22Rv1 (cell line): ENCODE results near the gene HDHD3.

ENCODE experiments used
- H3K27ac ChIP-seq: fragments of 450-650 bp; 2 replicates; pipeline ENCODE4 v1.5.1; 2017
- CTCF ChIP-seq: fragments of 450-650 bp; IDR thresholded peaks from 2 replicates; pipeline ENCODE4 v1.5.1; 2017; ENCODE audit warnings: mild to moderate bottlenecking
- ZFX ChIP-seq: fragments of 450-650 bp; IDR thresholded peaks from 2 replicates; pipeline ENCODE4 v1.6.1; 2017; ENCODE audit warnings: antibody characterized with exemption, borderline replicate concordance

Gene HDHD3

GRCh38 chr9:113359385-113359784, 17.4 kb downstream of the HDHD3 start:
- H3K27ac ChIP-seq, result no peak overlapping the region
- TF ChIP-seq ZFX (no peak), CTCF (no peak)

DNA sequence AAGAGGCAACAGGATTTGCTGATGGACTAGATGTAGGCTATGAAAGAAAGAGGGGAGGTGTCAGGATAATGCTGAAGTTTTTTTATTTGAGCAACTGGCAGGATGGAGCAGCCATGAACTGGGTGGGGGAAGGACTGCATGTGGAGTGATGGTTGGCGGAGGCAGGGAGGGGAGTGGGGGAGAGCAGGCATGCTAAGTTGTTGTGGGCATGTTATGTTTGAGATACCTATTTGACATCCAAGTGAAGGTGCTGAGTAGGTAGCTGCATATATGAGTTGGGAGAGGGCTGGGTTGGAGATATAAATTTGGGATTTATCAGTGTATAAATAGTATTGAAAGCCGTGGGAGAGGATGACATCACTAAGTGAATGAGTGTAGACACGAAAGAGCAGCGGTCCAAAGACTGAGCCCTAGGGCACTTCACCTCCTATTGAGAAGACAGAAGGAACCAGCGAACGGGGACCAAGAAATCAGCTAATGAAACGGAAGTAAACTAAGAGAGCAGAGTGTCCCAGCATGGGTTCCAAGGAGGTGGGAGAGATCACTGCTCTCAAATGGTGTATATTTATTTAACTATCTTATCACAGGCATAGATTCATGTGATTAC, 20.0 kb downstream of the HDHD3 start:
- TF ChIP-seq CTCF, result no peak
- TF ChIP-seq ZFX, result no peak
- no peak overlapping the region for H3K27ac ChIP-seq

DNA sequence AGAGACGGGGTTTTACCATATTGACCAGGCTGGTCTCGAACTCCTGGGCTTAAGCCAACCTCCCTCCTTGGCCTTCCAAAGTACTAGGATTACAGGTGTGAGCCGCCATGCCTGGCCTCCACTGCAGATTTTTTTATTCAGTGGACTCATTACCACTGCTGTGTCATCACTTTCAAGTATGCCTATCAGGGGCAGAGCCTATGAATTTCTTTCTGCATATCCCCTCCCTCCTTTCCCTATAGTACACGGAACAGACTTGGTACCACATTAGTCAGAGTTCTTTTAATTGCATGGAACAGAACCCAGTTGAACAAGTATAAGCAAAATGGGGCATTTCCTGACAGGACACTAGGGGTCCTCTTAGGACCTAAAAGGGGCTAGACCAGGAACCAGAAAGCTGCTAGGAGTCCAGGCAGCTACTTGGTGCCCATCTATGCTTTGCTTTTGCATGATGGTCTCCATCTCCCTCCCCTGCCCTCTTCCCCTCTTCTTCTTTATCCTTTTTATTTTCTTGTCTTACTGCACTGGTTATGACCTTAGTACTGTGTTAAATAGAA, 21.7 kb downstream of the HDHD3 start:
- no peak for TF ChIP-seq ZFX
- no peak for TF ChIP-seq CTCF
- no peak overlapping the region for H3K27ac ChIP-seq

- H3K27ac ChIP-seq, result no peak overlapping the region
- TF ChIP-seq CTCF (no peak), ZFX (no peak)
These were observed 24.4 kb downstream of the HDHD3 start for GRCh38 chr9:113352411-113352810.

- H3K27ac ChIP-seq, result no peak overlapping the region
- no peak for TF ChIP-seq CTCF
- TF ChIP-seq ZFX, result no peak
These were observed 24.8 kb downstream of the HDHD3 start for GRCh38 chr9:113352006-113352405.

- TF ChIP-seq CTCF (no peak), ZFX (no peak)
- H3K27ac ChIP-seq, result no peak overlapping the region
These were observed 25.8 kb downstream of the HDHD3 start for GRCh38 chr9:113350937-113351336.

DNA sequence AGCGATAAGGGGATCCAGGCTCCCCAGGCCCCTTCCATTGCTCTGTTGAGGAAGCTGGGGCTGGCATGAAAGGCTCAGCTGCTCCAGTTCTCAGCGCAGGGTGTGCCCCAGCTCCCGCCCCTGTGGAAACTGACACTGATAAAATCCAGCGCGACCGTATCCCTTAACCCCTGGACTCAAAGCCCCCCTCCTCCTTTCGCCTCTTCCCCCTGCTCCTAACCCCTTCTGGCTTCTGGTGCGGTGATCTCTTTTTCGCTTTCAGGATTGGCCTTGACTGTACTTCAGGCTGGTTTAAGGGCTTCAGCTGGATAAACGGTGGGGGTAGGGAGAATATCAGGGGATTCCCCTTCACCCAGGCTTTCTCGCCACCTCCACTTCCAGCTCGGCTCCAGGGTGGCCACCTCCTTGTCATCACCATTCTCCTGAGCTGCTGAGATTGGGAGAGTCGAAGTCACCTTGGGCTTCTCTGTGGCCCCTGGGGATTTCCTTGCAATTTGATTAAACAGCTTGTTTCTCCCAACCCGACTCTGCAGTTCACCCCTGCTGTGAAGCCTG, 26.6 kb downstream of the HDHD3 start:
- H3K27ac ChIP-seq, result 0 out of 2 replicates have a peak overlapping the region, but pooled peaks have one; percentile 51
- TF ChIP-seq ZFX, result no peak
- TF ChIP-seq CTCF, result no peak
